ENCODE data around the gene ASH1L.

GRCh38 chr1:155326631-155327037 is 236.0 kb downstream of the ASH1L start:
- TF ChIP-seq CTCF (conservative IDR thresholded peaks at IDR 0.05) (no peak), EZH2 (IDR thresholded peaks at IDR 0.05; ENCODE audit: low read depth) (no peak)

All from PC-9 (cell line).